ENCODE results near the gene MED13L.
A peak's percentile ranks its signal among the peaks of the same experiment; 100 is the strongest.

The MED13L gene

DNA sequence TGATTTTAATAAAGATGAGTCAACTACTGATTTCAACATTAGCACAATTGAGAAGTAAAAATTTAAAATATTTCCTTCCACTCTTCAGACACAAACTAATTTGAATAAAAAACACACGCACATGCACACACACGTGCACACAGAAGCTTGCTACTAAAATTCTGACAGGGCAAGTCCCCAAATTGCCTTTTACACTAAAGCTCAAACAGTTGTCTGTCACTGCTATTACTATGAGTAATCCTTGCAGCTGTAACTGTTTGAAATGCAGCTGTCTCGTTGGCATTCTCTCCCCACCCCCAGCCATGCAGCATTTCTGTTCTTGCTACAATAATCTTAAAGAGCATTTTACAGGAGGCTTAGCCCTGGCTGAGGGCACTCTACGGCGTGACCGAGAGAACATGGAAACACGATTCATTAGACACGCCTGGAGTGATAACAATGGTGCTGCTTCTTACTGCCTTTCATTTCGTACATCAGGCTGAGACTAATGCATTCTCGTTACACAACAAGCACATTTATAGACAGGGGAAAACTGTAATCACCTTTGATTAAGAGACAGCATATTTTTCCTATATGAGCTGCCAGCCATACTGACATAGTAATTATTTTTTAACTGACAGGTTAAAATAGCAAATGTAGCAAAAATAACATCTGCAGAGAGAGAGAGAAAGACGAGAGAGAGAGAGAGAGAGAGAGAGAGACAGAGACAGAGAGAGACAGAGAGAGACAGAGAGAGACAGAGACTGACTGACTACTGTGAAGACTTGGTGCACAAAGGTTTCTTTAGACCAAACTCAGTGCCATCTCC is 153.8 kb downstream of the MED13L start:
- peak; percentile 89 for DNase-seq

DNA sequence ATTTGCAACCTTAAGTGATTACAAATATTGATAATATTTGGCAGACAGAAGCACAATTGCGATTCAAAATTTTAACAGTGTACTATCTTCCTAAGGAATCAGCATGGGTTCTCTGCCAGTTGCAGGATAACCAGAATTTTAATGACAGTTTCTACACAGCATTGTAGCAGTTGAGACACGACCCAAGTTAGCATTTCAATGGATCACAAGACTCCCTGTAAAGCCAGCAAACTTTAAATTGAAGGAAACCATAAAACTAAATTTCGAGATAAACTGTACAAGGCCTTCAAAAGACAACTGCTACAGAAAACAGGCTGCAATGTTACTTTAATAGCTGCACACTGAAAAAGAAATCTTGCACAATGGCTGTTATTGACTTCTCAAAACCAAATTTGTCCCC is 154.9 kb downstream of the MED13L start:
- DNase-seq, result no peak

DNA sequence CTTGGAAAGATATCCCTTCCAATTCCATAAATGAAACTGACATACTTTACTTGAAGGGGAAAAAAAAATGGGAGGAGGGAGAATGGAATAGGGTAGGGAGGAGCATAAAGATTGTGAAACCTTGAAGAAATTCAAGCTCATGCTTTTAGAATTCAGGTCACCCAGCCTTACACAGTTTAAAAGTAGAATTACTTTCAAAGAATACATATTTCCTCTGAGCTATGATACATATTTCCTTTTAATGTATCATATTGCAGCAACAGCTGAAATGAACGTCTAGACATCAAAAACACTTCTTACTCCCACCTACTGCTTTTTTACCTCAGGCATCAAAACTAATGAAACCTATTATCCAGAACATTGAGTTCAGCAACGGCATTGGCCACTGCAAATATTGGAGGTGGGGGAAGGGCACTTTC is 156.0 kb downstream of the MED13L start:
- no peak for DNase-seq

DNA sequence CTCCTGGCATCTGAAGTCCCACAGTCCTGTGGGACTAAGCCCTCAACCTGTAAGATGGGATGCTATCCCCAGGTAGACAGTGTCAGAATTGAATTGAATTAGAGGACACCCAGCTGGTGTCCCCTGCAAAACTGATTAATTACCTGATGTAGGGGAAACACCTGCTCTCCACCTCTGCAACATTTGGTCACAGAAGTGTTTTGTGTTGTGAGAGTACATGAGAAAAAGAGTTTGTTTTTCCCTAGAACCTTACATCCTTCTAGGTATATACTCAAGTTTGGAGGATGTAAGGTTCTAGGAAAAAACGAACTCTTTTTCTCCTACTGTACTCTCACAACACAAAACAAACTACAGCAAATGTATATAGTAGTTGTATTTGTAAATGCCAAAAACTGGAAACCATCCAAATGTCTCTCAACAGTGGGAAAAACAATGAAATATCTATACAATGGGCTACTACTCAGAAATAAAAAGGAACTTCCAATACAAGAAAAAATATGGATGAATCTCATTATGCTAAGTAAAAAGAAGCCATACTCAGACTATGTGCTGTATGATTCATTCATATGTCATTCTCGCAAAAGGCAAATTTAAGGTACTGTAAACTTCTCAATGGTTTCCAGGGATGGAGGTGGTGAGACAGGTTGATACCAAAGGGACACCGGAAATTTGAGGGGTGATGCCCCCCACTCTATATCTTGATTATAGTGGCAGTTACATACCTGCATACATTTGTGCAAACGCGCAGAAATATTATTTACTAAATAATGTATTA is 160.7 kb downstream of the MED13L start:
- no peak for DNase-seq

DNA sequence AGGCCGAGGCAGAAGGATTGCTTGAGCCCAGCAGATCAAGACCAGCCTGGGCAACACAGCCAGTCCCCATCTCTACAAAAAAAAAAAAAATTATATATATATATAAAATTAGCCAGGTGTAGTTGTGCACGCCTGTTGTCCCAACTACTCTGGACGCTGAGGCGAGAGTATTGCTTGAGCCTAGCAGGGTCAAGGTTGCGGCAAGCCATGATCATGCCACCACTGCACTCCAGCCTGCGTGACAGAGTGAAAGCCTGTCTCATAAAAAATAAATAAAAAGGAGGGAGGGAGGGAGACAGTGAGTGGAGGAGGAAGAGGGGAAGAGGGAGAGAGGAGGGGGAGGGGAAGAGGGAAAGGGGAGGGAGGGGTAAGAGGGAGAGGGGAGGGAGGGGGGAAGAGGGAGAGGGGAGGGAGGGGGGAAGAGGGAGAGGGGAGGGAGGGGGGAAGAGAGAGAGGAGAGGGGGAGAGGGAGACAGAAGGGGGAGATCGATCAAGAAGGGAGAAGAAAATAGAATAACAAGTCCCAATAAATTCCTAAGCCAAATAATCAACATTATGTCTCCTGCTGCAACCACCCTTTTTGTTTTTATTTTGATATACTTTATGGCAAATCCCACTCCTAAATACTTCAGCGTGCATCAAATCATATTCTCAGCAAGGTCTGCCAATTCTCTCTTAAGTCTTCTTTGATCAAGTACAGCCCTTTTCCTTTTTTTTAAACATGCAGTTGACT is 163.9 kb downstream of the MED13L start:
- no peak for DNase-seq

DNA sequence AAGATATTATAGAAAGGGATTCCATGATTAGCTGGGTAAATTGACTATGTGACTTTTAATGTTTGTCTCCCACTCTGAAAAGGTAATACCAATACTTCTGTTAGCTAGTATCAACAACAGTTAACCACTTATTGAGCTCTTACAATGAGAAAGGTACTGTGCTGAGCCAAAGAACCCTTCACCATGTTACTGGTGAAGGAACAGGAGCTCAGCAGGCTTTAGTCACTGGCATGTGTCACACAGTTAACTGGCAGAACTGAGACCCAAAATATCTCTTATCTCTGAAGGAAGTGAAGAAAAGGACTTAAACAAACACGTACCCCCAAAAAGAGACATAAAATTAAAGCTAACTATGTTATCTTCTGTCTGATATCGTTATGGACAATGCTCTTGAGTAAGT is 170.6 kb downstream of the MED13L start:
- DNase-seq, result no peak

DNA sequence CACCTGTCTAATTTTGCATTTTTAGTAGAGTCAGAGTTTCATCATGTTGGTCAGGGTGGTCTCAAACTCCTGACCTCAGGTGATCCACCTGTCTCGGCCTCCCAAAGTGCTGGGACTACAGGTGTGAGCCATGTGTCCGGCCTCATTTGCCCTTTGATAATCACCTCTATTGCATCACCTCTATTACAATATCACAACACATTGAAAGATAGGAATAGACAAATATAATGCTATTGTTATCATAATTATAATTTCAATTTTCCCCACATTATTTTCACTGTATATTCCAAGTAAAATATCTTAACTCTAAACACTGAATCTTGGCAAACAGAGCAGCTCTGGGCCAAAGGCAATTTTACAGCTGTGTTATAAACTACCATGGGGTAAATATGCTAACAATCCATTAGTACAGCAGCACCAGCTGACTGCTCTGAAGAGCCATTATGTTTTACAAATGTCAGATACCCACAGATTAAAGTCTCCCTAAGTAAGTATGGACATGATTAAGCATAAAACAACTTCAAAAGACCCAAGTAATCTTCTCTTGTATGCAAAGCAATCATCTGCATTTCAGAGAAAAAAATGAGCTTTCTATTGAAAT is 173.2 kb downstream of the MED13L start:
- DNase-seq, result no peak

DNA sequence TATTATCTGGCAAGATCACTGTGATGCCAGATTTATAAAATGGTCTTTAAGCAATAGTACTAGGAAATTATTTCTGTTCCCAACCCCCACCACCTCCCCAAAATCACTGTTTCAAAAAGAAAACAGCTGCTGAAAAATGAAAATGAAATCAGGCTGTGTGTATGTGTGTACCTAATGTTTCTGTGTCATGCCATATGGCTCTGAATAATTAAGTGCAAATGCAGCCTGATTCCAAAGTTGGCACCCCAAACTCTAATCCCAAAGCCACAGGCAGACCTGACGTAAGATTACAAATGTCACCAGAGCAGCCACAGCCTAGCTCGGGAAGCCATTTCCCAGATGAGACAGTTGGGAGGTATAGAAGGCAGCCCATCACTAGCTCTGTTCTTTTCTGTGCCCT is 175.5 kb downstream of the MED13L start:
- no peak for DNase-seq

DNA sequence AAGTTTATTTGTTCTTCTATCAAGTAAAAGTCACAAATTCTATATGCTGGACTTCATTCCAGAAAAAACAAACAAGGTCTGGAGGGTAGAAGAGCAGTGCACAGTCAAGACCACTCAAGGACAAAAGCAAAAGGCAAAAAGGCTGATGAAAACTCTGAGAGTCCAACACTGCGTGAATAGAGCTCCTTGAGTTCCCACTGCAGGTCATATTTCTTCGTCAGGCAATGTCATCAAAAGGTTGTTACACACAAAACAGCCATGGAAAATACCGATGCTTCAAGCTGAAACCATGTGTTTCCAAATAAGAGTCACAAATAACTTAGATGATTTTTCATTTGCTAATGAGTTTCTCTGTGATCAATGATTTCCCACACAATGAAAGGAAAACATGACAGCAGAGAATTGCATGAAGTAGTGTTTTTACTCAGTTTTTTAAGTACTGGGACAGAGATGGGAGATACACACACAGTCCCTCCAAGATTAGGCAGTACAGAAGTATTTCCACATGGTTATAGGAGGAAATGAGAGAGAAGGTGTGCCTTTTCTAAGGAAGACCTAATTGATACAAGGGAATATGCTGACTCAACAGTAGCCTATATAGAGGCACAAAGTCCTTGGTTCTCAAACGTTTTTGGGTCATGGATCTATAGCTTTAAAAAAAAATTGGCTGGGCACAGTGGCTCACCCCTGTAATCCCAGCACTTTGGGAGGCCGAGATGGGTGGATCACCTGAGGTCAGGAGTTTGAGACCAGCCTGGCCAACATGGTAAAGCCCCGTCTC is 177.7 kb downstream of the MED13L start:
- no peak for DNase-seq

DNA sequence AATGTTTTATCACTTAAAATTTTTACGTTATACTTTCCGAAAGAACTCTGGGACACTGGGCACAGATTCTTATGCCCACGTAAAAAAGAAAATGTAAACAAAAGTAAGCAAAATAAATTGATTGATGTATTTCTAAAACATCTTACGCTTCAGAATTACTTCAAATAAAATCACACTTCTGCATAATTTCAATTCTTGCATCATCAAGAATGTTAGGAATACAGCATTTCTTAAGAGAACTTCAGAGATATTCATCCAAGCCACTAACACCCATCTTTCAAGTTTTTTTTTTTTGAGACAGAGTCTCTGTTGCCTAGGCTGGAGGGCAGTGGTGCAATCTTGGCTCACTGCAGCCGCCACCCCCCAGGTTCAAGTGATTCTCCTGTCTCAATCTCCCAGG is 180.6 kb downstream of the MED13L start:
- DNase-seq, result no peak

DNA sequence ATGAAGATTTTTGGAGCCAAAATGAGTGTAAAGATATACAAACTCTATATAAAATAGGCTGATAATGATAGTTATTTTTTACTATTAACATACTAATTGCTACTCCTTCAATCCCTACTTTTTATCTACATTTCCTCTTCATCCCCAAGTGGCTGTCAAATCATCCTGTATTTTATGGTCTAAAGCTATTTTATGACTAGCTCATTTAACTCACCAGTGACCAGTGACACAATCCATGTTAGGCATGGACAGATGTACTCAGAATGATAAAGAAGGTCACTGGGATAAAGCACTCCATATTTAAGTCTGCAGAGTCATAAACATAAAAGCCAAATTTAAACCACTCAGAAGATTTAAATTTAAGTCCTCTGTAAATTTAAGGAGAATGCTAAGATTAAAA is 183.0 kb downstream of the MED13L start:
- no peak for DNase-seq

DNA sequence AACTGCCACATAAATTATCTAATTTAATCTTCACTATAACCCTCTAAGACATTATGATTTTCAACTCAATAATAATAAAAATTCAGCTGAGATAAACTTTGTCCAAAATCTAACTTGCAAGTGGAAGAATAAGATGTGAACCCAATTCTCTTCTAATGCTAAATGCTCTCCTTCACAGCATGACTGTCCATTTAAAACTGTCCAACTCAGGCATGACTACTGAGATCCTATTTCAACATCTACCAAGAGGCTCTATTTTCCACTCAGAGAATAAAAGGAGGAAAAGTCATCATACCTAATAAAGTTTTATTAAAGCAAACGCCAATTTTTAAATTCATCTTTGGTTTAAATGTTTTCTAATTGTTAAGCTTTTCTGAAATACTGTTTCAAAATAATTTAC is 183.6 kb downstream of the MED13L start:
- no peak for DNase-seq

DNA sequence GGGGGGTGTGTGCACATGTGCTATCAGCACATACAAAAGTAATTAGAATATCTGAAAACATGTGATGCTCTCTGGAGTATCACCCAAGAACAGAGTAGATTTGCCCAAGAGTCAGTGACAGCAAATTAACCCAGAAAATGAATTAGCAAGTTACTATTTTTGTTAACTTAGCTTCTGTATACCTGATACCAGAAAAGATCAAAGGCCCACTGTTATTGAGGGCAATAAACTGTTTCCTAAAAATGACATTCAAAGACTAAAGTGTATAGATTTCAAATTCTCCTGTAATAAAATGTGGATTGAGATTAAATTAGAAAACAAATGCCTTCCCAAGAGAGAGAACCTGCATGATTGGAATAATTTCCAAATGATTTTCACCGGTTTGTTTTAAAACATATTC is 184.7 kb downstream of the MED13L start:
- DNase-seq, result no peak

DNA sequence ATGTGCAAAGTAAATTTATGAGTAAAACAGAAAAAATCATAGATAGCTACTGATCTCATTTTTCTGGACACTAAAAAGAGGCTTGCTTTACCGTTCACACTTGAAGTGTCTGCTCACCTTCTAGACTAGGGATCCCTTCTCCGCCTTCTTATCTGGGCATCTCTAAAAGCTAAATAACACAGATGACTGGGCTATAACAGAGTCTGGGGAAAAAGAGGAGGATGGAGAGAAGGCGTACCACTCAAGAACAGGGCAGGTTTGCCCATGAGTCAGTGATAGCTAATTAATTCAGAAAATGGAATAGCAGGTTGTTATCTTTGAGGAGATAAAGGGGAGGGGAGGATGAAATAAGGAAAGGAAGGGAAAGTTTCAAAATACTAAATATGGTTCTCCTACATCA is 185.3 kb downstream of the MED13L start:
- DNase-seq, result no peak

DNA sequence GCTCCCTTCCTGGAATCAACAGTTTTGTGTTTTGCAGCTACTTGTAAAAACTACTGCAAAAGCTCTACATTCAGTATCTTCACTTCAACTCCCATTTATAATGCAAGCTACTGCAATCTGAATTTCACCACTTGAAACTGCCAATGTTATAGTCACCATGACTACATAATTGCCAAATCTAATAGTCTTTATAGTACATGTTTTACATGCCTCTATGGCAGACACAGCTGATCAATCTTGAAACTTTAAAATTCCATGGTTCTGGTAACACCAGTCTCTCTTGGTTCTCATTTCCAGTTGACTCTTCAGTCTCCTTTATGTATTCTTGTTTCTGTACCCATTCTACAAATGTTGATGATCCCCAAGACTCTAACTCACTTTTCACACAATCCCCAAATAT is 185.9 kb downstream of the MED13L start:
- DNase-seq, result no peak

DNA sequence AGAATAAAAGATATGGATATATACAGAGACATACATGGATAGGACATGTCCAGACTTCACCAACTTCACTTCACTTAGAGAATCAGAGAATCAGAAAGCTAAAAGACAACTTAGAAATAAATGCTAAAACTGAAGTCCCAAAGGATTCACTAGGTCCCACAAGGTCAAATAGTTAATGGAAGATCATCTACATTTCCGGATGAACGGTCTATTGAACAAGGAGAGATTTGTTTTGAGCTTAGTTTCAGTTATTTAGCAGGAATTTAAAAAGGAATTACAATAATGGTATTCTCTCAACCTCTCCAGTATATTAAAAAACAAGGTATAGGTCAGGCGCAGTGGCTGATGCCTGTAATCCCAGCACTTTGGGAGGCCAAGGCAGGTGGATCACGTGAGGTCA is 187.0 kb downstream of the MED13L start:
- no peak for DNase-seq

DNA sequence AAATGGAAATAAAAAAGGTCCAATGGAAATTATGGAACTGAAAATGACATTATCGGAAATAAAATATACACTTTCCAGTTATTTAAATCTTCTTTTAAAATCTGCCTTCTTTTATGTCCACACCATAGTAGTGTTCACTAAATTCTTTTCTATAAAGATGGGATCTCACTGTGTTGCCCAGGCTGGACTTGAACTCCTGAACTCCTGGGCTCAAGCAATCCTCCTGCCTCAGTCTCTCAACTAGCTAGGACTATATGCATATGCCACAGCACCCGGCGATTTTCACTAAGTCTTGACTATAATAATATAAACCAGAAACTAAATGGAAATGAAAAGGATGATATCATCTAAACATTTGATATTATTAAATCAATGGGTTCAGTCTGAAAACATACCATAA is 188.4 kb downstream of the MED13L start:
- no peak for DNase-seq

DNA sequence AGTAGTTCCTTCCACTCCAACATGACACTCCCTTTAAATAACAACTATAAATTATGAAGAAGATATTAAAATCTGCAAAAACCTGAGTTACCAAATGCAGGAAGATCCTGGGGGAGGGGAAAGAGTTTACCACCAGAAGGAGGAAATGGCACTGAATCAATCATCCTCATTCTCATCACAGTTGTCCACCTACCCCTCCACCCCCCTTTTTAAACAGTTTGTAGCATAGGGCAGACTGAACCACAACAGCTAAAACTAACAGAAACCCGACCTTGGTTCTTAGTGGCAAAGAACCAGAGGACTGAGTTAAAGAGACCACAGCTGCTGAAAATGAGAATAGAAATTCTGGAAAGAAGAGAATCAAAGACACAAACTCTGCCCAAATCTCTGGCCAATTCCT is 189.5 kb downstream of the MED13L start:
- DNase-seq, result no peak

DNA sequence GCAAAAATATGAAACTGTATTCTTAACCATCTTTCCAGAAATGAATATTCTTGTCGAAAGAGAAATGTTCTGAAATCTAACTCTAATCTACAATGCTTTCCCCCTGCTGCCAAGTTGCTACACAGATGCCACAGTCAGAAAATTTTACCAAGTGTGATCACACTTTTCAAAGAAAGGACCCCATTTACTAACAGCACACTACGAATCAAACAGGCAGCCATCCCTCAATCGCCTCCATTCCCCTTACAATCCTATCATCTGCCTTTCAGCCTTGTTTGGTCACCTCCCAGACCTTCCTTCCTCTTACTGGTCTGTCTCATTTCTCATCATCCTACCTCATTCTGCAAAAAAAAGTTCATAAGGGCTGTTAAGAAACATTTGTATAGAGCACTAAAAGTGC is 190.1 kb downstream of the MED13L start:
- no peak for DNase-seq

DNA sequence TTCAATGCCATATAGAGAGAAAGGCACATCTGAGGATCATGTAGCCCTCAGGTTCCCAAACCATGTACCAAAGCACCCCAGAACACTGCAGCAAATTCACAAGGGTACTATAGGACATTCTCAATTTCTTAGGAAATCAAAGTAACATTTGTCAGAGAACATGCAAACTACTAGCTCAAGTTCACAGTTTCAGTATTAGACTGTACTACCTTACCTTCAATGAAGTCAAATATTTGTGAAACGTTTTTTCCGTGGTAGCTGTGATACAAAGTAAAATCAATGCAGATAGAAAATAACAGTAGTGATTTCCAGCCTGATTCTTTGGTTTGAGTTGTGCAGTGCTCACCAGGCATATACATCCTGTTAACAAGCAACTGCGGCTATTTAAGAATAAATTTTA is 197.1 kb downstream of the MED13L start:
- DNase-seq, result no peak

DNA sequence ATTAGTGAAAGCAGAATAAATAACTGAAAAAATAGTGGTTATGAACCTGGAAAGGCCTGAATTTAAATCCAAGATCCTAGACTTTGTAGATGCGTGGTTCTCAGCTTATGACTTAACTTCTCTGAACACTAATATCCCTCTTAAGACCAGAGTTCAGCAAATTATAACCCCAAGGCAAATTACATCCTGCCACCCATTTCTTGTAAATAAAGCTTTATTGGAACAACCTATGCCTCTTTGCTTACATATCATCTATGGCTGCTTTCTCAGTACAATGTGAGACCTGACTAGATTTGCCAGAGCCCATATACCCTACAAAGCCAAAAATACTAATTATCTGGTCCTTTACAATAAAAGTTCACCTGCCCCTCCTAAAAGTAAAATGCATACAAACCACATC is 199.1 kb downstream of the MED13L start:
- DNase-seq, result no peak

DNA sequence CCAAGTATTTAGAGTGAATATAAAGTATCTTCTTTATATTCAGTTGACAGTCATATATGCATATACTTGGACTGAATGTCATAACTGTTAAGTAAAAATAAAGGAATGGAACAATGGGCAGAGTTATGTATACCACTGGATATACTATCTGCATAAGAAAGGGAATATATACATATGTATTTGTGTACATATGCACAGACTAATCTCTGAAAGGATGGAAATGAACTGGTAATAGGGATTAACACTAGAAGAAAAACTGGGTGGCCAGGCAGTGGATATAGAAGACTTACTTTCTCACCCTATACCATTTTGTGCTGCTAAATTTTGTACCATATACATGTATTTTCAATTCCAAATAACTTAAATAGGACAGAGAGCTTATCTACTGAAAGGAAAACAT is 200.1 kb downstream of the MED13L start:
- no peak for DNase-seq

DNA sequence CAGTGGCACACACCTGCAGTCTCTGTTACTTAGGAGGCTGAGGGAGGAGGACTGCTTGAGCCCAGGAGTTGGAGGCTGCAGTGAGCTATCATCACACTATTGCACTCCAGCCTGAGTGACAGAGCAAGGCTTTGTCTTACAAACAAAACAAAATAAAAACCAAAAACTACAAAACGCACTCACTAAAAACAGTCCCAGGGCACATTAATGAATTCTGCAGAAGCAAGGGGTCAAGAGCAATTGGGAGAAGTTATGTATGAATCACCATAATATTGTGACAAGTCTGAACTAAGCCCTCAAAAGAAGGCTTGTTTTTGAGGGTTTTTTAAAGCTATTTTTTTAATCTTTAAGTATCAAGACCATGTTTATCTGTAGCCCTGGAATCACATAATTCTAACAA is 201.1 kb downstream of the MED13L start:
- no peak for DNase-seq
